GM23338 (cell line): ENCODE measurements around the gene TUB. TPM values are rescaled to one million over a fixed set of nuclear protein-coding genes. Genes with fewer than 3 reads are reported as not detected.

ENCODE experiments used
- ATAC-seq: fragments of 200-7000 bp; cut with Tn5 transposase; 3 replicates; pipeline ENCODE4 v1.9.1; 2020
- DNase-seq: peaks from one replicate; pipeline ENCODE4 v3.0.0-alpha.2; 2015; ENCODE audit warnings: low spot score
- H2AFZ ChIP-seq: fragments of 200-600 bp; sonication (generic); 2 replicates; pipeline ENCODE4 v1.8.0; 2016; ENCODE audit warnings: antibody characterized with exemption, mild to moderate bottlenecking, moderate library complexity
- H3F3A ChIP-seq: fragments of 200-600 bp; sonication (generic); replicated peaks from 2 replicates; pipeline ENCODE4 v1.8.0; 2017; ENCODE audit warnings: antibody characterized with exemption, mixed run types, low read depth
- H3K27ac ChIP-seq: fragments of 200-600 bp; sonication (generic); 2 replicates; pipeline ENCODE4 v1.6.1; 2016; ENCODE audit warnings: low read depth
- H3K27me3 ChIP-seq: fragments of 200-600 bp; sonication (generic); 2 replicates; pipeline ENCODE4 v1.8.0; 2016; ENCODE audit warnings: mild to moderate bottlenecking, mixed run types, moderate library complexity; ENCODE audit not compliant: insufficient read depth
- H3K36me3 ChIP-seq: fragments of 200-600 bp; sonication (generic); 2 replicates; pipeline ENCODE4 v1.8.0; 2016; ENCODE audit warnings: mild to moderate bottlenecking; ENCODE audit not compliant: insufficient read depth
- H3K4me1 ChIP-seq: fragments of 200-600 bp; sonication (generic); 2 replicates; pipeline ENCODE4 v1.8.0; 2016; ENCODE audit warnings: mild to moderate bottlenecking, moderate library complexity; ENCODE audit not compliant: insufficient read depth
- H3K4me2 ChIP-seq: fragments of 200-600 bp; sonication (generic); 2 replicates; pipeline ENCODE4 v1.7.1; 2017; ENCODE audit warnings: mixed run types
- H3K4me3 ChIP-seq: fragments of 200-600 bp; sonication (generic); 2 replicates; pipeline ENCODE4 v1.6.1; 2016; ENCODE audit warnings: mixed run types
- H3K79me2 ChIP-seq: fragments of 200-600 bp; sonication (generic); replicated peaks from 2 replicates; pipeline ENCODE4 v1.8.0; 2017; ENCODE audit warnings: mild to moderate bottlenecking; ENCODE audit not compliant: insufficient read depth
- H3K9me2 ChIP-seq: fragments of 200-600 bp; sonication (generic); 2 replicates; pipeline ENCODE4 v1.8.0; 2017; ENCODE audit not compliant: insufficient read depth
- H4K20me1 ChIP-seq: fragments of 200-600 bp; sonication (generic); replicated peaks from 2 replicates; pipeline ENCODE4 v1.8.0; 2017; ENCODE audit warnings: mild to moderate bottlenecking; ENCODE audit not compliant: insufficient read depth
- H3K27ac Mint-ChIP-seq: 2 replicates; pipeline ENCODE4 v1.8.0; 2020; ENCODE audit warnings: inconsistent platforms, mild to moderate bottlenecking, moderate library complexity, mixed read lengths
- H3K27me3 Mint-ChIP-seq: 3 replicates; pipeline ENCODE4 v1.8.0; 2022; ENCODE audit warnings: low read depth, mild to moderate bottlenecking, moderate library complexity, mixed read lengths, inconsistent platforms; ENCODE audit not compliant: insufficient read depth, poor library complexity
- H3K36me3 Mint-ChIP-seq: 3 replicates; pipeline ENCODE4 v1.8.0; 2021; ENCODE audit warnings: low read depth, mild to moderate bottlenecking, inconsistent platforms, moderate library complexity, mixed read lengths
- H3K4me1 Mint-ChIP-seq: 3 replicates; pipeline ENCODE4 v1.8.0; 2020; ENCODE audit warnings: mild to moderate bottlenecking, inconsistent platforms, mixed read lengths
- H3K4me3 Mint-ChIP-seq: 3 replicates; pipeline ENCODE4 v1.8.0; 2021; ENCODE audit warnings: moderate library complexity, mild to moderate bottlenecking, inconsistent platforms, mixed read lengths
- H3K9me3 Mint-ChIP-seq: 3 replicates; pipeline ENCODE4 v1.8.0; 2020; ENCODE audit warnings: moderate library complexity, mild to moderate bottlenecking, inconsistent platforms, mixed read lengths
- CREB1 ChIP-seq: fragments of 250-450 bp; sonication (Bioruptor Pico); IDR thresholded peaks from 2 replicates; pipeline ENCODE4 v1.5.0; 2020; ENCODE audit warnings: low read depth, mild to moderate bottlenecking, moderate library complexity
- CTCF ChIP-seq, 2 experiments: fragments of 200-600 bp in 1 of 2; sonication (generic) in 1 of 2; conservative IDR thresholded peaks; 2 replicates each; pipeline versions ENCODE4 v1.5.1 to v1.6.1; 2016 to 2017; ENCODE audit warnings: antibody characterized with exemption in 2 of 2, low read depth in 2 of 2, mild to moderate bottlenecking in 2 of 2, moderate library complexity in 1 of 2
- ETS1 ChIP-seq: IDR thresholded peaks from 2 replicates; pipeline ENCODE4 v1.6.1; 2016; ENCODE audit warnings: antibody characterized with exemption
- EZH2 ChIP-seq: fragments of 200-600 bp; sonication (generic); IDR thresholded peaks from one replicate; pipeline ENCODE4 v1.8.0; 2017; ENCODE audit warnings: antibody characterized with exemption, mild to moderate bottlenecking, low read depth; ENCODE audit not compliant: unreplicated experiment
- EZH2phosphoT487 ChIP-seq: fragments of 200-600 bp; sonication (generic); IDR thresholded peaks from one replicate; pipeline ENCODE4 v1.8.1; 2018; ENCODE audit warnings: antibody characterized with exemption; ENCODE audit not compliant: unreplicated experiment
- JUNB ChIP-seq: IDR thresholded peaks from one replicate; pipeline ENCODE4 v1.6.1; 2016; ENCODE audit warnings: antibody characterized with exemption; ENCODE audit not compliant: unreplicated experiment
- NANOG ChIP-seq: IDR thresholded peaks from 2 replicates; pipeline ENCODE4 v1.6.1; 2016; ENCODE audit warnings: antibody characterized with exemption, borderline replicate concordance
- POLR2AphosphoS5 ChIP-seq: IDR thresholded peaks from 2 replicates; pipeline ENCODE4 v1.6.1; 2016; ENCODE audit warnings: antibody characterized with exemption, low read depth
- REST ChIP-seq: IDR thresholded peaks from one replicate; pipeline ENCODE4 v1.6.1; 2018; ENCODE audit warnings: antibody characterized with exemption; ENCODE audit not compliant: unreplicated experiment
- STAT1 ChIP-seq: IDR thresholded peaks from one replicate; pipeline ENCODE4 v1.6.1; 2016; ENCODE audit warnings: antibody characterized with exemption; ENCODE audit not compliant: unreplicated experiment
- ZNF114 ChIP-seq: fragments of 250-450 bp; sonication (Bioruptor Pico); IDR thresholded peaks from 2 replicates; pipeline ENCODE4 v1.5.0; 2020; ENCODE audit warnings: mild to moderate bottlenecking, moderate library complexity
- ZNF331 ChIP-seq: fragments of 250-450 bp; sonication (Bioruptor Pico); IDR thresholded peaks from 2 replicates; pipeline ENCODE4 v1.5.0; 2020; ENCODE audit warnings: low read depth, mild to moderate bottlenecking, moderate library complexity
- ZNF462 ChIP-seq: fragments of 250-450 bp; sonication (Bioruptor Pico); IDR thresholded peaks from 2 replicates; pipeline ENCODE4 v1.5.0; 2020; ENCODE audit warnings: mild to moderate bottlenecking, moderate library complexity
- polyA plus RNA-seq: library from polyadenylated mRNA; unstranded; fragments of >200 nt; fragmentation: Nextera tagmentation; extraction: Ambion mirVana; gene quantifications from 2 replicates; pipeline ENCODE4 v1.2.1, GENCODE V29; 2016
- total RNA-seq: library from RNA; depleted of rRNA; stranded (reverse); fragments of >200 nt; shearing (Covaris generic); gene quantifications from 2 replicates; pipeline ENCODE4 v1.2.3, GENCODE V29; 2014

TUB gene
- total and polyA plus RNA-seq, 2 experiments from 2014 or later: 5.5 to 30.4 TPM

- Histone ChIP-seq H3K4me2 (no peak overlapping the region), H3K79me2 (no peaks in the 10 kb centered on the region), H3K4me3 (no peak overlapping the region), H3K9me2 (no peaks in the 10 kb centered on the region), H3K27me3 (no peaks in the 10 kb centered on the region), H3F3A (no peaks in the 10 kb centered on the region), H2AFZ (no peak overlapping the region), H4K20me1 (no peaks in the 10 kb centered on the region; the same call in 1 of the 2 replicates), H3K36me3 (no peaks in the 10 kb centered on the region), H3K27ac (no peak overlapping the region), H3K4me1 (no peaks in the 10 kb centered on the region)
- no peak for TF ChIP-seq CREB1
- no peak for TF ChIP-seq JUNB
- TF ChIP-seq CTCF (conservative IDR thresholded peaks at IDR 0.05; ENCODE audit: low read depth in 2 of 2): no peak
- no peak for TF ChIP-seq ZNF114 (CRISPR knock-in tag)
- TF ChIP-seq NANOG: no peak
- no peak for TF ChIP-seq EZH2
- no peak for TF ChIP-seq ZNF462 (CRISPR knock-in tag)
- TF ChIP-seq STAT1: no peak
- TF ChIP-seq POLR2AphosphoS5: no peak
- no peak for TF ChIP-seq ETS1
- TF ChIP-seq EZH2phosphoT487: no peak
- no peak for TF ChIP-seq ZNF331 (CRISPR knock-in tag)
- no peak for TF ChIP-seq REST
- ATAC-seq (no peak), DNase-seq (no peak)
- Mint-ChIP-seq H3K9me3 (no peaks in the 10 kb centered on the region), H3K27me3 (no peaks in the 10 kb centered on the region), H3K36me3 (no peaks in the 10 kb centered on the region; the same call in 2 of the 3 replicates), H3K27ac (no peak overlapping the region), H3K4me1 (no peaks in the 10 kb centered on the region), H3K4me3 (no peak overlapping the region)
These were observed 45.8 kb downstream of the TUB start for GRCh38 chr11:8126649-8127289.
